Right atrium auricular region (tissue), 2 donors: ENCODE results near the gene MRPL32. TPM values are rescaled to one million over a fixed set of nuclear protein-coding genes. Genes with fewer than 3 reads are reported as not detected.

Experiments used
- DNase-seq: peaks from one replicate; pipeline ENCODE4 v3.0.0-alpha.2; 2019; ENCODE audit warnings: low spot score
- H3K27ac ChIP-seq, 2 donors: fragments of 200-600 bp; sonication (generic); 1 replicate in 1 of 2; 2 replicates in 1 of 2; pipeline ENCODE4 v1.5.1; 2016 to 2019
- H3K27me3 ChIP-seq, 2 donors: fragments of 200-600 bp; sonication (generic); one replicate each; pipeline versions ENCODE4 v1.5.1 to v1.6.0; 2017 to 2019
- H3K36me3 ChIP-seq: fragments of 200-600 bp; sonication (generic); one replicate; pipeline ENCODE4 v1.5.1; 2016
- H3K4me1 ChIP-seq, 2 donors: fragments of 200-600 bp; sonication (generic); one replicate each; pipeline versions ENCODE4 v1.5.1 to v1.6.0; 2017 to 2019
- H3K4me3 ChIP-seq, 2 donors: fragments of 200-600 bp; sonication (generic); 1 replicate in 1 of 2; 2 replicates in 1 of 2; pipeline ENCODE4 v1.5.1; 2017 to 2019; ENCODE audit warnings: mild to moderate bottlenecking in 1 of 2, moderate library complexity in 1 of 2
- H3K9me3 ChIP-seq, 2 donors: fragments of 200-600 bp; sonication (generic); one replicate each; pipeline ENCODE4 v1.5.1; 2019
- total RNA-seq, 2 donors: library from RNA; depleted of rRNA; stranded (reverse); fragments of >200 nt; gene quantifications; one replicate each; pipeline ENCODE4 v1.1.0, GENCODE V29; 2016
- TF ChIP-seq, protein P1 (sequence below), 2 donors: fragments of 200-600 bp; sonication (generic); IDR thresholded peaks; one replicate each; pipeline ENCODE4 v1.5.1; 2019; ENCODE audit warnings: antibody characterized with exemption in 2 of 2

The MRPL32 gene
- total RNA-seq, 2 donors from 2014 or later: 36.1 to 53.1 TPM

DNA sequence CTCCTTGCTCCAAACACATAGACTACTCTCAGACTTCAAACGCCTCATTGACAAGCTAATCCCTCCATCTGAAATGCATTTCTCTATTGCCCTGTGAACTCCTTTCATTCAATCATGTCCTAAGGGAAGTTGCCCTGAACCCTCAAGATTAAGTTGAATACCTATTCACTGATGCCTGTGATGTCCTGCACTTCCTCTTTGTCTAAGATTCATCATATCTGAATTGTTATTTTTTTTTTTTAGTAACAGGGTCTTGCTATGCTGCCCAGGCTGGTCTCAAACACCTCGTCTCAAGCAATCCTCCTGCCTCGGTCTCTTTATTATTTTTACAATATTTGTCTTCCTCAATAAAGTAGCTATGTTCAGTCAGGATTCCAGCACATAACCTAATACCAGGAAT, 3.4 kb upstream of the MRPL32 start:
- TF ChIP-seq, protein P1, sequence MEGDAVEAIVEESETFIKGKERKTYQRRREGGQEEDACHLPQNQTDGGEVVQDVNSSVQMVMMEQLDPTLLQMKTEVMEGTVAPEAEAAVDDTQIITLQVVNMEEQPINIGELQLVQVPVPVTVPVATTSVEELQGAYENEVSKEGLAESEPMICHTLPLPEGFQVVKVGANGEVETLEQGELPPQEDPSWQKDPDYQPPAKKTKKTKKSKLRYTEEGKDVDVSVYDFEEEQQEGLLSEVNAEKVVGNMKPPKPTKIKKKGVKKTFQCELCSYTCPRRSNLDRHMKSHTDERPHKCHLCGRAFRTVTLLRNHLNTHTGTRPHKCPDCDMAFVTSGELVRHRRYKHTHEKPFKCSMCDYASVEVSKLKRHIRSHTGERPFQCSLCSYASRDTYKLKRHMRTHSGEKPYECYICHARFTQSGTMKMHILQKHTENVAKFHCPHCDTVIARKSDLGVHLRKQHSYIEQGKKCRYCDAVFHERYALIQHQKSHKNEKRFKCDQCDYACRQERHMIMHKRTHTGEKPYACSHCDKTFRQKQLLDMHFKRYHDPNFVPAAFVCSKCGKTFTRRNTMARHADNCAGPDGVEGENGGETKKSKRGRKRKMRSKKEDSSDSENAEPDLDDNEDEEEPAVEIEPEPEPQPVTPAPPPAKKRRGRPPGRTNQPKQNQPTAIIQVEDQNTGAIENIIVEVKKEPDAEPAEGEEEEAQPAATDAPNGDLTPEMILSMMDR (IDR thresholded peaks at IDR 0.05): no peak
- Histone ChIP-seq H3K27me3 (no peaks in the 10 kb centered on the region), H3K4me1 (peaks cover 0 to 36% of the 10 kb centered on the region in 2 donors), H3K4me3 (no peak overlapping the region), H3K36me3 (peaks cover 28% of the 10 kb centered on the region), H3K27ac (no peak overlapping the region), H3K9me3 (no peaks in the 10 kb centered on the region)
- DNase-seq: no peak

DNA sequence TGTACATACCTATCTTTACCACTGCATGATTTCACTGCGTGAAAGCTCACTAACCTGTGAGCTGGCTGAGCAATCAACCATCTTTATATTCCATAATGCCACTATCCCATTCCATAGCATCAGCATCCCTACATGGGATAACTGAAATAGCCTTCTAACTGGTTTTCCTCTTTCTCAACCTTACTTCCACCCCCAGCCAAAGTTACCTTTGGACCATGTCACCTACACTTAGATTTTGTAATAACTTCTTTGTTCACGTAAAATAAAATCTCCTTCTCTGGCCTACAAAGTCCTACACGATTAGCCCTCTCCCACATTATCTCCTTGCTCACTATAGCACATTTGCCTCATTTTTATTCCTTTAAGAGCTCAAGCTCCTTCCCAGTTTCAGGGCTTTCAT, 2.7 kb upstream of the MRPL32 start:
- Histone ChIP-seq H3K36me3 (peaks cover 23% of the 10 kb centered on the region), H3K9me3 (no peaks in the 10 kb centered on the region), H3K27me3 (no peaks in the 10 kb centered on the region), H3K4me3 (no peak overlapping the region), H3K4me1 (peaks cover 0 to 41% of the 10 kb centered on the region in 2 donors), H3K27ac (no peak overlapping the region)
- TF ChIP-seq, protein P1 (IDR thresholded peaks at IDR 0.05): no peak
- DNase-seq: no peak

DNA sequence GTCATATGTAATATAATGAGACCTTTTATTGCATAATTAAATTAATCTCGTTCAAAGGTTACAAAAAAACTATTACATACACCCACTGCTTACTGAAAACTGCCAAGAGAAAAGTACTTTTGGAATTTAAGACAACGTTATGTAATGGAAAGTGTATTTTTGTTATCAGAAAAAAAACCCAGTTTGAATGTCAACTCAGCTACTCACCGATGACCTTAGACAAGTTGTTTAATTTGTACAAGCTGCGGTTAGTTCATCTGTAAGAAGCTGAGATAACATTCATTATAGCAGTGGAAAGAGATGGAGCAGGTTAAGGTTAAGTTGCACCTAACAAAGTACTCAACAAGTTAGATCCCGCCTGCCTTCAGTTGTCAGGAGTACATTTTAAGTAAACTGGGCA, 1.3 kb upstream of the MRPL32 start:
- Histone ChIP-seq H3K4me3 (peak overlapping the region; percentile 82 to 93), H3K27ac (no peak overlapping the region)

GRCh38 chr7:42931447-42931833, 736 bp upstream of the MRPL32 start:
- peak overlapping the region; percentile 82 to 93 for H3K4me3 ChIP-seq
- H3K4me1 ChIP-seq: peaks cover 0 to 42% of the 10 kb centered on the region in 2 donors
- H3K27ac ChIP-seq: peak overlapping the region; percentile 72 to 84
- peaks cover 22% of the 10 kb centered on the region for H3K36me3 ChIP-seq
- no peak for DNase-seq
- no peaks in the 10 kb centered on the region for H3K27me3 ChIP-seq
- H3K9me3 ChIP-seq: no peaks in the 10 kb centered on the region
- TF ChIP-seq, protein P1 (IDR thresholded peaks at IDR 0.05): no peak

More for the DNA sequence above, 1.3 kb upstream of the MRPL32 start:
- no peaks in the 10 kb centered on the region for H3K9me3 ChIP-seq
- H3K4me1 ChIP-seq: peaks cover 0 to 42% of the 10 kb centered on the region in 2 donors
- TF ChIP-seq, protein P1 (IDR thresholded peaks at IDR 0.05): no peak
- peaks cover 22% of the 10 kb centered on the region for H3K36me3 ChIP-seq
- no peak for DNase-seq
- no peaks in the 10 kb centered on the region for H3K27me3 ChIP-seq

DNA sequence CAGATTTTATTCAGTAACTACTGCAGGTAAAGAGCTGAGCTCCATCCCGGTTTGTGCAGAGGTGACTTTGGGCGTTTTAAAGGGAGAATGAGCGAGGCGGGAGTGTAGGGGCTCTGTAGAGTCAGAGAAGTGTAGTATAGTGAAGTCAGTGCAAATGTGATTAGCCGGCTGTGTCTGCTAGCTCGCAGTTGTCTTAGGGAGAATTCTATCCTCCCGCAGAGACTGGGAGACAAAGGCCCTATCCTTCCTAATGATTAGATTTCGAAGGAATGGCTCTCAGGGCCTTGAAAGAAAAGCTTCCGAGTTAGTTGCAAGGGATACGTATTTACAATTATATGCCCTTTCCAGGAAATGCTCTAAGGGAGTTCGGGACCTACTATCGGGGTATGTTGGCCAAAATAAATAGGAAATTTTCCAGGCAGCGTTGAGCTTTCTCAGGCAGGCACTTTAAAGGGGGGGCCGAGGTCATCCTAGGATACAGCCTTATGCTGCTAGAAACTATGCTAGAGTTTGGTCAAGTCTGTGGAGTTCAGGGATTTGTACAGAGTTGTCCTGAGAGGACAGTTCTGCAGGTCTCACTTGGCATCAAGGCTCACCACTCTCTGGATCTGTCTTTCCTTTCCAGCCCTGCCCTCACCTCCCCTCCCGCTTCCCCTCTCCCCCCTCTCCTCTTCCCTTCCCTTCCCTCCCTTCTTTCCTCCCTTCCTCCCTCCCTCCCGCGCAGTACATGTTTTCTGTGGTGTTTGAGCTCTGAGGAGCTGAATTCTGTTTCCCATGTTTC, 825 bp downstream of the MRPL32 start:
- H3K36me3 ChIP-seq: peaks cover 19% of the 10 kb centered on the region
- H3K4me1 ChIP-seq: peaks cover 0 to 42% of the 10 kb centered on the region in 2 donors
- no peaks in the 10 kb centered on the region for H3K9me3 ChIP-seq
- no peaks in the 10 kb centered on the region for H3K27me3 ChIP-seq
- no peak for DNase-seq
- H3K4me3 ChIP-seq: peak overlapping the region; percentile 82 to 93
- TF ChIP-seq, protein P1 (IDR thresholded peaks at IDR 0.05): no peak
- H3K27ac ChIP-seq: peak overlapping the region; percentile 70 to 84
